GM12801 (cell line): ENCODE measurements around the gene SLCO2B1.

Experiments used
- CTCF ChIP-seq: IDR thresholded peaks from one replicate; pipeline ENCODE4 v1.5.1; 2011; ENCODE audit warnings: control low read depth; ENCODE audit not compliant: insufficient read length; ENCODE audit errors: extremely low read depth

Gene SLCO2B1

GRCh38 chr11:75204012-75204674, 53.2 kb downstream of the SLCO2B1 start:
- TF ChIP-seq CTCF: no peak

GRCh38 chr11:75204685-75205563, 54.0 kb downstream of the SLCO2B1 start:
- TF ChIP-seq CTCF: no peak

GRCh38 chr11:75205564-75206020, 54.7 kb downstream of the SLCO2B1 start:
- TF ChIP-seq CTCF: no peak

- no peak for TF ChIP-seq CTCF
These were observed 57.5 kb downstream of the SLCO2B1 start for GRCh38 chr11:75208446-75208845.

- no peak for TF ChIP-seq CTCF
These were observed 61.5 kb downstream of the SLCO2B1 start for GRCh38 chr11:75212411-75212810.

- TF ChIP-seq CTCF: no peak
These were observed 63.5 kb downstream of the SLCO2B1 start for GRCh38 chr11:75214411-75214821.

GRCh38 chr11:75214843-75215242, 63.9 kb downstream of the SLCO2B1 start:
- no peak for TF ChIP-seq CTCF
